Endothelial cell of umbilical vein (primary cell): ENCODE measurements around the gene SEC22B. TPM values are rescaled to one million over a fixed set of nuclear protein-coding genes. Genes with fewer than 3 reads are reported as not detected.
"Not testable (repeated sequence)": the region's sequence is repeated elsewhere in the genome, so short reads cannot be mapped to it uniquely, and the experiment has no call there.

Source experiments
- BruUV-seq: library from RNA; stranded (reverse); fragments of 400-500 nt; replicated peaks from 2 replicates; lab custom pipeline; 2021; lab: Mats Ljungman, UMichigan
- CTCF ChIA-PET: fragments of 300-600, 350-600 bp; sonication (Branson Sonifier 250); formaldehyde crosslinking; loops from one replicate; lab custom pipeline; 2021; ENCODE audit warnings: antibody characterized with exemption, inconsistent platforms; lab: Charles Lee
- POLR2A ChIA-PET: fragments of 300-600, 350-600 bp; sonication (Branson Sonifier 250); formaldehyde crosslinking; loops from one replicate; lab custom pipeline; 2021; ENCODE audit warnings: antibody characterized with exemption, inconsistent platforms; lab: Charles Lee
- DNase-seq: peaks from one replicate; pipeline ENCODE4 v3.0.0-alpha.2; 2011; ENCODE audit warnings: low read depth, low spot score
- FAIRE-seq: peaks from 2 replicates; lab custom pipeline; 2011; peaks lifted over from hg19 to GRCh38; lab: Jason Lieb, UNC
- H2AFZ ChIP-seq: 2 replicates; pipeline ENCODE4 v1.6.0; 2012; ENCODE audit warnings: low read depth, low read length, control low read depth, inconsistent platforms
- H3K27ac ChIP-seq: 2 replicates; pipeline ENCODE4 v1.5.1; 2011; ENCODE audit warnings: low read depth, mild to moderate bottlenecking, control low read depth, low read length, moderate library complexity; ENCODE audit not compliant: insufficient read depth
- H3K27me3 ChIP-seq, 2 experiments: 2 replicates each; pipeline versions ENCODE4 v1.6.0 to v1.6.1; 2011; ENCODE audit warnings: low read length in 2 of 2, mixed read lengths in 1 of 2; ENCODE audit not compliant: control insufficient read depth in 2 of 2, insufficient read depth in 2 of 2
- H3K36me3 ChIP-seq, 2 experiments: 2 replicates in 1 of 2; 3 replicates in 1 of 2; pipeline ENCODE4 v1.5.1; 2011; ENCODE audit warnings: low read length in 2 of 2, mild to moderate bottlenecking in 1 of 2, moderate library complexity in 1 of 2; ENCODE audit not compliant: control insufficient read depth in 2 of 2, insufficient read depth in 2 of 2; ENCODE audit errors: extremely low read depth in 1 of 2
- H3K4me1 ChIP-seq: 3 replicates; pipeline ENCODE4 v1.5.1; 2011; ENCODE audit warnings: mild to moderate bottlenecking, low read length; ENCODE audit not compliant: control insufficient read depth, insufficient read depth; ENCODE audit errors: extremely low read depth
- H3K4me2 ChIP-seq: 2 replicates; pipeline ENCODE4 v1.6.1; 2011; ENCODE audit warnings: low read length, control low read depth, mixed read lengths; ENCODE audit not compliant: insufficient read depth
- H3K4me3 ChIP-seq, 3 experiments: fragments of 200-600 bp in 1 of 3; sonication (generic), shearing (Covaris generic) in 1 of 3; replicated peaks in 1 of 3; 2 replicates each; pipeline ENCODE4 v1.5.1; 2011 to 2016; ENCODE audit warnings: control low read depth in 3 of 3, low read length in 3 of 3, mild to moderate bottlenecking in 2 of 3, inconsistent platforms in 1 of 3, low read depth in 1 of 3, moderate library complexity in 1 of 3; ENCODE audit not compliant: insufficient read depth in 1 of 3
- H3K79me2 ChIP-seq: 2 replicates; pipeline ENCODE4 v1.6.0; 2012; ENCODE audit warnings: low read length, inconsistent platforms; ENCODE audit not compliant: control insufficient read depth, insufficient read depth
- H3K9ac ChIP-seq: replicated peaks from 2 replicates; pipeline ENCODE3; 2011; ENCODE audit warnings: low read length, control low read depth; ENCODE audit not compliant: insufficient read depth; ENCODE audit errors: extremely low read depth
- H3K9me1 ChIP-seq: replicated peaks from 3 replicates; pipeline ENCODE4 v1.6.0; 2011; ENCODE audit warnings: mild to moderate bottlenecking, low read length; ENCODE audit not compliant: control insufficient read depth, insufficient read depth; ENCODE audit errors: extremely low read depth
- H3K9me3 ChIP-seq: replicated peaks from 2 replicates; pipeline ENCODE4 v1.5.1; 2012; ENCODE audit warnings: low read length, inconsistent platforms; ENCODE audit not compliant: control insufficient read depth, insufficient read depth
- H4K20me1 ChIP-seq: replicated peaks from 2 replicates; pipeline ENCODE3; 2011; ENCODE audit warnings: mild to moderate bottlenecking, low read length; ENCODE audit not compliant: control insufficient read depth, insufficient read depth; ENCODE audit errors: extremely low read depth
- dilution Hi-C: fragments of 300-500 bp; cut with MboI; formaldehyde crosslinking; loops from one replicate; pipeline ENCODE4 v1.15.0; 2019; ENCODE audit warnings: low sequenced_read_pairs; ENCODE audit not compliant: extremely low pct_ligation_motif_present
- intact Hi-C: fragments of 100-400 bp; cut with micrococcal nuclease; formaldehyde crosslinking; loops from one replicate; pipeline ENCODE4 v1.10.0; 2022
- polyA plus RNA-seq, 4 experiments: library from polyadenylated mRNA; depleted of rRNA in 3 of 4; stranded (reverse) in 3 of 4; unstranded in 1 of 4; fragments of >200 nt; gene quantifications; 2 replicates each; pipeline versions ENCODE4 v1.2.1 to v1.2.3, GENCODE V29; 2011 to 2012; ENCODE audit warnings: missing spikeins in 1 of 4
- total RNA-seq: library from RNA; stranded (reverse); gene quantifications from 2 replicates; pipeline ENCODE4 v1.2.3, GENCODE V29; 2021

Gene SEC22B
- total and polyA plus RNA-seq, 2 donors (not counting 3 experiments of a cell fraction or from before 2014, with no cell fraction given): 14.2 to 27.3 TPM

GRCh38 chr1:120158086-120158485, 18.2 kb downstream of the SEC22B start:
- H3K4me2 ChIP-seq, H3K27ac ChIP-seq, H4K20me1 ChIP-seq, DNase-seq, FAIRE-seq, POLR2A ChIA-PET, CTCF ChIA-PET, dilution Hi-C loops, H3K79me2 ChIP-seq, H3K9me1 ChIP-seq, BruUV-seq, H3K9ac ChIP-seq, H3K4me1 ChIP-seq, H3K36me3 ChIP-seq, H3K27me3 ChIP-seq, intact Hi-C loops, H2AFZ ChIP-seq, H3K4me3 ChIP-seq, H3K9me3 ChIP-seq: not testable (repeated sequence)

GRCh38 chr1:120150138-120150822, 26.0 kb downstream of the SEC22B start:
- dilution Hi-C loops, H3K9me3 ChIP-seq, BruUV-seq, H3K79me2 ChIP-seq, H2AFZ ChIP-seq, intact Hi-C loops, H3K4me2 ChIP-seq, H3K4me3 ChIP-seq, H3K4me1 ChIP-seq, H3K36me3 ChIP-seq, H4K20me1 ChIP-seq, FAIRE-seq, H3K27me3 ChIP-seq, H3K9me1 ChIP-seq, H3K9ac ChIP-seq, DNase-seq, H3K27ac ChIP-seq, CTCF ChIA-PET: not testable (repeated sequence)
- POLR2A ChIA-PET: interaction anchor here (0.6 kb wide), 1 partner anchor 14 kb away, joined by 4 read pairs; no protein-coding TSS in a partner anchor

- DNase-seq, CTCF ChIA-PET, dilution Hi-C loops, H3K27ac ChIP-seq, BruUV-seq, H2AFZ ChIP-seq, H3K36me3 ChIP-seq, H3K4me1 ChIP-seq, FAIRE-seq, H3K4me3 ChIP-seq, H3K27me3 ChIP-seq, H4K20me1 ChIP-seq, H3K9me3 ChIP-seq, POLR2A ChIA-PET, H3K9ac ChIP-seq, H3K4me2 ChIP-seq, H3K79me2 ChIP-seq, H3K9me1 ChIP-seq: not testable (repeated sequence)
- intact Hi-C loops: loop anchor here (5.0 kb wide), 1 partner anchor 262 kb away; no protein-coding TSS in a partner anchor
Observed at GRCh38 chr1:120149420-120150059, 26.8 kb downstream of the SEC22B start.
